Measurements from ENCODE around the gene ASTN2. TPM values are rescaled to one million over a fixed set of nuclear protein-coding genes. Genes with fewer than 3 reads are reported as not detected.

The ASTN2 gene
- polyA plus RNA-seq, 1 experiment = 12.8 TPM

GRCh38 chr9:117084221-117084620, 330.6 kb downstream of the ASTN2 start:
- no peak for DNase-seq (ENCODE audit: low read depth)
- Histone ChIP-seq H3K27me3 (ENCODE audit: control insufficient read depth, insufficient read depth, low read length) (no peaks in the 10 kb centered on the region), H3K4me3 (ENCODE audit: low read depth, low read length) (no peak overlapping the region), H3K36me3 (ENCODE audit: control insufficient read depth, insufficient read depth, low read length) (no peaks in the 10 kb centered on the region)
- TF ChIP-seq CTCF (IDR thresholded peaks at IDR 0.05; ENCODE audit: insufficient read depth, low read depth, low read length) = no peak
- ChIA-PET CTCF (interaction anchor here (1.0 to 1.4 kb wide), 2 partner anchors 10 to 12 kb away, joined by 3 read pairs; no protein-coding TSS in a partner anchor), POLR2A (no interaction called here)

- Histone ChIP-seq H3K27me3 (ENCODE audit: control insufficient read depth, insufficient read depth, low read length) (no peaks in the 10 kb centered on the region), H3K36me3 (ENCODE audit: control insufficient read depth, insufficient read depth, low read length) (no peaks in the 10 kb centered on the region), H3K4me3 (ENCODE audit: low read depth, low read length) (no peak overlapping the region)
- no peak for TF ChIP-seq CTCF (IDR thresholded peaks at IDR 0.05; ENCODE audit: insufficient read depth, low read depth, low read length)
- ChIA-PET POLR2A (no interaction called here), CTCF (no interaction called here)
- DNase-seq (ENCODE audit: low read depth) = no peak
These were observed 331.3 kb downstream of the ASTN2 start for GRCh38 chr9:117083559-117083958.

- Histone ChIP-seq H3K36me3 (ENCODE audit: control insufficient read depth, insufficient read depth, low read length) (no peaks in the 10 kb centered on the region), H3K4me3 (ENCODE audit: low read depth, low read length) (no peak overlapping the region), H3K27me3 (ENCODE audit: control insufficient read depth, insufficient read depth, low read length) (no peaks in the 10 kb centered on the region)
- no peak for TF ChIP-seq CTCF (IDR thresholded peaks at IDR 0.05; ENCODE audit: insufficient read depth, low read depth, low read length)
- ChIA-PET POLR2A (no interaction called here), CTCF (no interaction called here)
- DNase-seq (ENCODE audit: low read depth) = no peak
These were observed 333.1 kb downstream of the ASTN2 start for GRCh38 chr9:117081641-117082317.

GRCh38 chr9:117080765-117081390, 334.0 kb downstream of the ASTN2 start:
- no peak overlapping the region for H3K4me3 ChIP-seq (ENCODE audit: low read depth, low read length)
- H3K27me3 ChIP-seq (ENCODE audit: control insufficient read depth, insufficient read depth, low read length) = no peaks in the 10 kb centered on the region
- ChIA-PET CTCF (no interaction called here), POLR2A (no interaction called here)
- no peaks in the 10 kb centered on the region for H3K36me3 ChIP-seq (ENCODE audit: control insufficient read depth, insufficient read depth, low read length)
- DNase-seq (ENCODE audit: low read depth) = no peak
- TF ChIP-seq CTCF (IDR thresholded peaks at IDR 0.05; ENCODE audit: insufficient read depth, low read depth, low read length) = no peak

- DNase-seq (ENCODE audit: low read depth) = no peak
- ChIA-PET CTCF (no interaction called here), POLR2A (no interaction called here)
- H3K4me3 ChIP-seq (ENCODE audit: low read depth, low read length) = no peak overlapping the region
- no peak for TF ChIP-seq CTCF (IDR thresholded peaks at IDR 0.05; ENCODE audit: insufficient read depth, low read depth, low read length)
- no peaks in the 10 kb centered on the region for H3K27me3 ChIP-seq (ENCODE audit: control insufficient read depth, insufficient read depth, low read length)
- no peaks in the 10 kb centered on the region for H3K36me3 ChIP-seq (ENCODE audit: control insufficient read depth, insufficient read depth, low read length)
These were observed 338.1 kb downstream of the ASTN2 start for GRCh38 chr9:117076571-117077290.
